IPS-18c (cell line): Measurements from ENCODE around the gene ATP8B4.
"Not testable (repeated sequence)": the region's sequence is repeated elsewhere in the genome, so short reads cannot be mapped to it uniquely, and the experiment has no call there.

Source experiments
- H3K4me3 ChIP-seq: 2 replicates; pipeline ENCODE4 v1.7.0; 2013; ENCODE audit warnings: low read depth, mild to moderate bottlenecking, low read length, moderate library complexity; ENCODE audit not compliant: insufficient read depth
- H3K9me3 ChIP-seq: one replicate; pipeline ENCODE4 v1.6.1; 2013; ENCODE audit warnings: mild to moderate bottlenecking, low read length, moderate library complexity; ENCODE audit not compliant: control insufficient read depth, insufficient read depth

The ATP8B4 gene

GRCh38 chr15:50144341-50145120 is 25.5 kb upstream of the ATP8B4 start:
- H3K9me3 ChIP-seq: no peaks in the 10 kb centered on the region
- no peak overlapping the region for H3K4me3 ChIP-seq

- H3K9me3 ChIP-seq: no peaks in the 10 kb centered on the region
- no peak overlapping the region for H3K4me3 ChIP-seq
Observed at GRCh38 chr15:50143255-50143860, 24.3 kb upstream of the ATP8B4 start.

DNA sequence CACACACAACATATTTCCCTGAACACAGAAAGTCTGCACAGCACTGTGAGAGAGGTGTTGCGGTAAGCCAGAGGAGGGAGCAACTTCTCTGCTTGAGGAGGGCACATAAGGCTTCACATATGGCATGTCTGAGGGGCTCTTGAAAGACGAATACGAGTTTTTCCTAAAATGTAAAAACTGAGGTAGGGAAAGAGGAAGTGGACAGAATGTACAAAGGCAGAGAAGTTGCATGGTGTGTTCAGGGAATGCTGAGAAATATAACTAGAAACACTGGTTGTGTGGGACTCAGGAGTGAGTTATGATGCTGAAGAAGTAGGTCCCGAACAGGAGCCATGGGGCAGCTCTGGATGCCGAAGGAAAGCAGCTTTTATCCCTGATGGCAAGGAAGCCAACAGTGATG is 22.8 kb upstream of the ATP8B4 start:
- Histone ChIP-seq H3K4me3 (no peak overlapping the region), H3K9me3 (no peaks in the 10 kb centered on the region)

DNA sequence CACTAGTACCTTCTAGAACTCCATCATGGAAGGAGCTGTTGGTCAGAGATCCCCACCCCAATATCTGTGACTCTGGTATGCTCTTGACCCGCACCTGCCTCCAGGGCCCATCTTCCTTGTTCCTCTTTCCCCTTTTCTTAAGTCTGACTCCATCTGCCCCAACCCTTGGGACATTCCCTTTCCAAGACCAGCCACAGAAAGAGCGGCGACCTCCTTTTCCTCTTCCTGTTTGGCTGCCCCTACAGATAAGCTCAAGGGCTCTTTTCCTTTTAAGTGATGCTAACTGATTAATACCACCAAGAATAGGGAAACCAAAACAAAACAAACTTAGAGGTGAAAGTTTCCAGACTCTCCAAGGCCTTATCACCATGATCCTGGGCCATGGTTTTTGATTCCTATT is 21.9 kb upstream of the ATP8B4 start:
- H3K4me3 ChIP-seq: no peak overlapping the region
- no peaks in the 10 kb centered on the region for H3K9me3 ChIP-seq

DNA sequence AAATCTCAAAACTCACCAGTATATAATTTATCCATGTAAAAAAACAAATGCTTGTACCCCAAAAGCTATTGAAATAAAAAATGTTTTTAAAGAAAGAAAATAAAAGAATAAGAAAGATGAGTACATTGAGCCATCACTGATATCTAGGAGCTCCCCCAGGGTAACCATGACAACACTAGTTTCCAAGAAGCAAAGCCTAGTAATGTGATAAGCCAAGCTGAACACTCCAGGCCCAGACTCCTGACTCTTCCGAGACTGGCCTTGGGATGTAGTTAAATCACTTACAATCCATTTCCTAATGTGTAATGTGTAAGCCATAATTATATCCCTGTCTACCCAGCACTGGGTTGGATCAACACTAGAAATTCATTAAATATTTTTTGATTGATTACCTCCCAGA is 21.1 kb upstream of the ATP8B4 start:
- Histone ChIP-seq H3K4me3 (no peak overlapping the region), H3K9me3 (no peaks in the 10 kb centered on the region)

DNA sequence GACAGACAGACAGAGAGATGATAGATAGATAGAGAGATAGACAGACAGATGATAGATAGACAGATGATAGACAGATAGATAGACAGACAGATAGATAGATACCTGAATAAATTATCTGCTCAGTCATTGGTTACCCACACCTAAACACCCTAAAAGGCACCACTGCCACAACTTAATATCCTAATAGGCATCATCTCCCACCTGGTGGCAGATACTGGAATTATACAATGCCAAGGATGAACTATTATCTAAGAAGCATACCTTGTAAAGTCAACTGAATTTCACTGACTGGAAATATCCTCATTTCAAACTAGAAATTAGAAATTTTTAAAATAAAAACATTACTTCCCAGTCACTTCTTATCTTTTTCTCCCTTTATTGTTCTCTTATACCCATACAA is 19.4 kb upstream of the ATP8B4 start:
- Histone ChIP-seq H3K9me3 (no peaks in the 10 kb centered on the region), H3K4me3 (no peak overlapping the region)

DNA sequence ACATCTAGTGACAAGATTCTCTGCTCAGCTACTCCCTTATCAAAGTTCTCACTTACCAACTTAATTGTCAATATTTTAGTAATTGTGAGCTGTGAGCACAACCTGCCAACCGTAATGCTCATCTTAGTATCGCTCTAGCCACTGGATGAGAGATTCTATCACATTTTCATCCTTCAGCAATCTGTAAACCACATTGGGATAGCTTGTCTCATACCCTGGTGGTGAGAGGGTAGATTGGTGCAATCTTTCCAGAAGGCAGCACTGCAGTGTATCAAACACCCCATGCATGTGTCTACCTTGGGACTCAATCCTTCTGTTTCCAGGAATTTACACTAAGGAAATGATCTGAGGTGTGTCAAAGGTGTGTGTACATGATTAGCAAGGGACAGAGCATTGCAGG is 18.9 kb upstream of the ATP8B4 start:
- Histone ChIP-seq H3K9me3 (no peaks in the 10 kb centered on the region), H3K4me3 (no peak overlapping the region)

DNA sequence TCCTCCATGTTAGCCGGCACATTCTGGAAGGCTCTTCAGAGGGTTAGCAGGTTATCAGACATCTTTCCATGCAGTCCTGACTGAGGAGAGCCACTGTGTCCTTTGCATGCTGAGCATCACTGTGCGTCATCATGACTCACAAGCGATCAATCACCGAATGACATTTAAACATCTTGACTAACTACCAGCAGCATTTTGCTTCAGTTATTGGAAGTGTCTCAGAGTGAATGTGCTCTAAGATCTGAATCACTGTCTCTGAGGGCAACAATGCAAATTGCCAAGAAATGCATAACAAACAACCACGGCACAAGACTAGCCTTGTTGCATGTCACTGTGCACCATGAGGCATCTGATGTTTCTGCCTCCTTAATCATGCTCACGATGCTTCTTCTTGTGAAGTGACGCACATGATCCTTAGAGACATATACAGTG is 18.3 kb upstream of the ATP8B4 start:
- Histone ChIP-seq H3K4me3 (no peak overlapping the region), H3K9me3 (no peaks in the 10 kb centered on the region)

GRCh38 chr15:50135031-50135551 is 16.1 kb upstream of the ATP8B4 start:
- no peaks in the 10 kb centered on the region for H3K9me3 ChIP-seq
- H3K4me3 ChIP-seq: no peak overlapping the region

DNA sequence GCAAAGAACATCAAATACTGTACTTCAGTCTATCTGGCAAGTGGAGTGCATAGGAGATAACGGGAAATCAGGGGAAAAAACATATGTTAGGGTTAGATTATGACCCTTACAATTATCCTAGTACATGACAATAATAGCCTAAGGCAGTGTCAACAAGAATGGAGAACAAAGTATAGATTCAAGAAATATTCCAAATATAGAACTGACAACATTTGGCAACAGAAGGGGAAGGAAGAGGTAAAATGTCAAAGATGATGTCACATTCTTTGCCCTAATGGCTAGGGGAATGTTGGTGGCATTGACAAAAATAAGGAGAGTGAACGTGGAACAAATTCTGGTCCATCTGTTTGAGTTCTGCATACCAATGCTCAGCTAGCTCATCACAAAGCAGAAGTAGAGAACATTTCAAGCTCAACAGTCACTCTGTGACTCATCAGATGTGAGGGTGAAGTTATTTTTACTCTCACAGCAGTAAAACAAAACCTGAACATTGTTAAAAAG is 15.5 kb upstream of the ATP8B4 start:
- no peaks in the 10 kb centered on the region for H3K9me3 ChIP-seq
- H3K4me3 ChIP-seq: no peak overlapping the region

- not testable (repeated sequence) for H3K4me3 ChIP-seq, H3K9me3 ChIP-seq
Observed at GRCh38 chr15:50132251-50132984, 13.4 kb upstream of the ATP8B4 start.

GRCh38 chr15:50131617-50132016 is 12.6 kb upstream of the ATP8B4 start:
- H3K4me3 ChIP-seq: no peak overlapping the region
- no peaks in the 10 kb centered on the region for H3K9me3 ChIP-seq

GRCh38 chr15:50128266-50128665 is 9.2 kb upstream of the ATP8B4 start:
- H3K4me3 ChIP-seq: no peak overlapping the region
- H3K9me3 ChIP-seq: no peaks in the 10 kb centered on the region

DNA sequence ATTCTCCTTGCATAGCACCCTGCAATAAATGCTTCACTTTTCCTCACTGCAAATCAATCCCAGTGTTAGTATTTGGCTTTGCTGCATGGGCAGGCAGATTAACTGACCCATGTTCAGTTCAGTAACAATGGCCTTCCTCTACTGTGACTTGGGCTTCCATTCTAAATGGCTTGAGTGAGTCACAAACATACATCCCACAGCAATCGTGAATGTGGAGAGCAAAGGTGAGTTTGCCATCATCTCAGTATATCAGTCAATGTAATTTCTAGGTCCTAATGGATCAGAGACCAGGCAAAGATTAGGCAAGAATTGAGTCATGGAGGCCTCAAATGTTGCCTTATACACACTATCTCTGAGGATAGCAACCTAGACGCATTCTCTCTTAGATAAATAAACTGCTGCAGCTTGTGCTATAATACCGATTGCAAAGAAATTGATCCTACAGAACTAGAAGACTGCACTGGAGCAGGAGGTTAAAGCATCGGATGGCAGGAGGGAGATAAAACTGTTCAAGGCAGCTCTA is 8.3 kb upstream of the ATP8B4 start:
- no peak overlapping the region for H3K4me3 ChIP-seq

DNA sequence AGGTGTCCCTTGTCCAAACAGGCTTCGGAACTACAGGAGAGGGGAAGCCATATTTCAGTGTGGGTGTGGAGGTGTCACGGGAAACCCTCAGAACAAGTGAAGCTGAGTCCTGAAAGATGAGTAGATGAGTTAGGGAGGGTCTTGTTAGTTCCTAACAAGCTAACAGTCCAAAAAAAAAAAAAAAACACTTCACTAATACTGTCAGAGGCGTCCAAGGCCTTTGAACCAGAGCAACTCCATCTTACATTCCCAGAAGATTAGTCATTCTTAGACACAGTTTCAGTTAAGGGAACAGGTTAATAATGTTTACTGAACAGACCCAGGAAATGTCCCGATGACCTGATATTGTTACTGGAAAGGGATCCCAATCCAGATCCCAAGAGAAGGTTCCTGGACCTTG is 7.0 kb upstream of the ATP8B4 start:
- no peaks in the 10 kb centered on the region for H3K9me3 ChIP-seq
- H3K4me3 ChIP-seq: no peak overlapping the region

More for the DNA sequence above, 8.3 kb upstream of the ATP8B4 start:
- H3K9me3 ChIP-seq: no peaks in the 10 kb centered on the region

- Histone ChIP-seq H3K4me3 (no peak overlapping the region), H3K9me3 (no peaks in the 10 kb centered on the region)
Observed at GRCh38 chr15:50124631-50125030, 5.6 kb upstream of the ATP8B4 start.

GRCh38 chr15:50123861-50124557 is 5.0 kb upstream of the ATP8B4 start:
- no peak overlapping the region for H3K4me3 ChIP-seq
- H3K9me3 ChIP-seq: no peaks in the 10 kb centered on the region
